Measurements from ENCODE around the gene ZNF524.

The ZNF524 gene

DNA sequence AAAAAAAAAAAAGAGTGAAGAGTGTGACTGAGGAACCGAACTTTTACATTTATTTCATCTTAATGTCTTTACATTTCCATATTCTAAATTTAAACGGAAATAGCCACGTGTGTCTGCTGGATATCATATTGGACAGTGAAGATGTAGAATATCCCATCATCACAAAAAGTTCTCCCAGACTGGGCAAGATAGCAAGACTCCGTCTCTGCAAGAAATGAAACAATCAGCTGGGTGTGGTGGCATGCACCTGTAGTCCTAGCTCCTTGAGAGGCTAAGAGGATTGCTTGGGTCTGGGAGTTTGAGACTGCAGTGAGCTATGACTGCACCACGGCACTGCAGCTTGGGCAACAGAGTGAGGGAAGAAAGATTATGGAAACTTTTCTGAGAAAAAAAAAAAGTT is 23.3 kb upstream of the ZNF524 start:
- Histone ChIP-seq H3K4me2 (no peak overlapping the region), H2AFZ (ENCODE audit: low read depth) (no peak overlapping the region), H3K9ac (no peak overlapping the region), H3K79me2 (ENCODE audit: insufficient read depth, low read depth) (no peaks in the 10 kb centered on the region), H3K4me1 (ENCODE audit: low read depth, poor library complexity, severe bottlenecking) (no peaks in the 10 kb centered on the region), H3K4me3 (IDR thresholded peaks at IDR 0.05; ENCODE audit: insufficient read depth, low read depth, low read length) (no peak overlapping the region), H4K20me1 (ENCODE audit: insufficient read depth) (no peaks in the 10 kb centered on the region), H3K27me3 (ENCODE audit: insufficient read depth, low read depth) (no peaks in the 10 kb centered on the region), H3K27ac (no peak overlapping the region), H3K36me3 (ENCODE audit: insufficient read depth) (no peaks in the 10 kb centered on the region)
- TF ChIP-seq, protein P1, sequence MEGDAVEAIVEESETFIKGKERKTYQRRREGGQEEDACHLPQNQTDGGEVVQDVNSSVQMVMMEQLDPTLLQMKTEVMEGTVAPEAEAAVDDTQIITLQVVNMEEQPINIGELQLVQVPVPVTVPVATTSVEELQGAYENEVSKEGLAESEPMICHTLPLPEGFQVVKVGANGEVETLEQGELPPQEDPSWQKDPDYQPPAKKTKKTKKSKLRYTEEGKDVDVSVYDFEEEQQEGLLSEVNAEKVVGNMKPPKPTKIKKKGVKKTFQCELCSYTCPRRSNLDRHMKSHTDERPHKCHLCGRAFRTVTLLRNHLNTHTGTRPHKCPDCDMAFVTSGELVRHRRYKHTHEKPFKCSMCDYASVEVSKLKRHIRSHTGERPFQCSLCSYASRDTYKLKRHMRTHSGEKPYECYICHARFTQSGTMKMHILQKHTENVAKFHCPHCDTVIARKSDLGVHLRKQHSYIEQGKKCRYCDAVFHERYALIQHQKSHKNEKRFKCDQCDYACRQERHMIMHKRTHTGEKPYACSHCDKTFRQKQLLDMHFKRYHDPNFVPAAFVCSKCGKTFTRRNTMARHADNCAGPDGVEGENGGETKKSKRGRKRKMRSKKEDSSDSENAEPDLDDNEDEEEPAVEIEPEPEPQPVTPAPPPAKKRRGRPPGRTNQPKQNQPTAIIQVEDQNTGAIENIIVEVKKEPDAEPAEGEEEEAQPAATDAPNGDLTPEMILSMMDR (conservative IDR thresholded peaks at IDR 0.05; ENCODE audit: low read depth, low read length), result no peak

DNA sequence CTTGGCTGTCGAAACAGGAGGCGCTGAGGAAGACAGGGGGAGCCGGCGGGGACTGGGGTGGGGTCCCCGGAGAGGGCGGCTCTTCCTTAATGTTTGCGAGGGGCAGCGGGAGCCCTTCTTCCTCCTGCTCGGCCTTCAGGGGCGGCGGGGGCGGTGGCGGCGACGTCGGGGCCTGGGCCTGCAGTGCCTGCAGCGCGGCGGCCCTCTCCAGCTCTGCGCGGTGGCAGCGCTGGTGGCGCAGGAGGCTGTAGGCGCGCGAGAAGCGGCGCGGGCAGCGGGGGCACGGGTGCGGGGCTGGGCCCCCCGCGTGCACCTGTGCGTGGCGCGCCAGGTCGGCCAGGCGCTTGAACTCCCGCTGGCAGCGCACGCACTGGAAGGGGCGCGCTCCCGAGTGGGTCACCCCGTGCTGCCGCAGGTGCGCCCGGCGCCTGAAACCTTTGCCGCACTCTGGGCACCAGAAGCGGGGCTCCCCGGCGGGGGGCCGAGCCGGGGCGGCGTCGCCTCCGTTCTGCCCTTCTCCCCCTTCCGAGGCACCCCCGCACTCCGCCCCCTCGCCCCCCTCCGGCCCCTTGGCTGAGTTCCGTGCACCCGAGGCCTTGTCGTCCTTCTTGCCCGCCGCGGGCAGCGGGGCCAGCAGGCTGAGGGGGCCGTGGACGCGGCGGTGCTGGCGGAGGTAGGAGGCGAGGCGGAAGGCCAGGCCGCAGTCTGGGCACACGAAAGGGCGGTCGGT is 21.9 kb upstream of the ZNF524 start:
- TF ChIP-seq, protein P1 (conservative IDR thresholded peaks at IDR 0.05; ENCODE audit: low read depth, low read length), result no peak
- no peak overlapping the region for H3K27ac ChIP-seq
- no peak overlapping the region for H3K9ac ChIP-seq
- no peaks in the 10 kb centered on the region for H3K79me2 ChIP-seq (ENCODE audit: insufficient read depth, low read depth)
- no peak overlapping the region for H3K4me2 ChIP-seq
- no peaks in the 10 kb centered on the region for H3K36me3 ChIP-seq (ENCODE audit: insufficient read depth)
- H4K20me1 ChIP-seq (ENCODE audit: insufficient read depth), result no peaks in the 10 kb centered on the region
- H3K27me3 ChIP-seq (ENCODE audit: insufficient read depth, low read depth), result peaks cover 4% of the 10 kb centered on the region; the same call in 1 of the 2 replicates
- H2AFZ ChIP-seq (ENCODE audit: low read depth), result no peak overlapping the region
- no peak overlapping the region for H3K4me3 ChIP-seq (IDR thresholded peaks at IDR 0.05; ENCODE audit: insufficient read depth, low read depth, low read length)
- no peaks in the 10 kb centered on the region for H3K4me1 ChIP-seq (ENCODE audit: low read depth, poor library complexity, severe bottlenecking)

DNA sequence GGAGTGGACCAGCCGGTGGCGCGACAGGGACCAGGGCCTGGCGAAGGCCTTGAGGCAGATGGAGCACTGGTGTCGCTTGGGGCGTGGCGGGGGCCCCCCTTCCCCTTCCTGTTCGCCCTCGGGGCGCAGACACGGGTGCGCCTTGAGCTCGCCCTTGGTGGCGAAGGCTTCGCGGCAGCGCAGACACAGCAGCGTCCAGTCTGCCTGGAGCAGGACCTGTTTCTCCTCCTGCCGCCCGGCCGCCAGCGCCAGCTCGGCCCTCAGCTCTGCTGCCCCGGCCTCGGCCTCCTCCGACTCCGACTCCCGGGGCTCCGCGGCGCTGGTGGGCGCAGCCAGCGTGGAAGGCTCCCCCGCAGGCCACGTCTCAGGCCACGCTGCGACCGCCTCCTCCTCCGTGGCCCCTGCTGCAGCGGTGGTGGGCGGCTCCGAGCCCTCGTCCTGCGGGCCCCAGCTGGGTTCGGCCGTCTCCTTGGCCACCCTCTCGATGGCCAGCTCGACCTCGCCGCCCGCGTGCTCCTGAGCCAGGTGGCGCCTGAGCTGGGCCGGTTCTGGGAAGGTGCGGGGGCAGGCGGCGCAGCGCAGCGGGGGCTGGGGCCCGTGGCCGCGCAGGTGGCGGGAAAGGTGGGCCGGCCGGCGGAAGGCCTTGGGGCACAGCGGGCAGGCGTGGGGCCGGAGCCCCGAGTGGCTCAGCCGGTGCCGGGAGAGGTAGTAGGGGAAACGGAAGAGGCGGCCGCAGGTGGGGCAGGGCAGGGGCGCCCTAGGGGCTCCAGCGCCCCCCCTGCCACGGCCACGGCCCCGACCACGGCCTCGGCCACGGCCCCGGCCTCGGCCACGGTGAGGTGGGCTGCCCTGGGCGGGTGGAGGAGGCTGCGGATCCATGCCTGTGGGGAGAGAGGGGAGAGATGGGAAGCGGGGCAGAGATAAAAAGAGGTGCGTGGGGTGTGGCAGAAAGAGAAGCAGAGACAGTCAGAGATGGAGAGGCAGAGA is 21.0 kb upstream of the ZNF524 start:
- no peak overlapping the region for H2AFZ ChIP-seq (ENCODE audit: low read depth)
- no peaks in the 10 kb centered on the region for H3K4me1 ChIP-seq (ENCODE audit: low read depth, poor library complexity, severe bottlenecking)
- peaks cover 4% of the 10 kb centered on the region; the same call in 1 of the 2 replicates for H3K27me3 ChIP-seq (ENCODE audit: insufficient read depth, low read depth)
- no peaks in the 10 kb centered on the region for H3K36me3 ChIP-seq (ENCODE audit: insufficient read depth)
- peak overlapping the region; percentile 54; the same call in 1 of the 2 replicates for H3K4me2 ChIP-seq
- TF ChIP-seq, protein P1 (conservative IDR thresholded peaks at IDR 0.05; ENCODE audit: low read depth, low read length), result no peak
- H3K27ac ChIP-seq, result no peak overlapping the region
- H3K4me3 ChIP-seq (IDR thresholded peaks at IDR 0.05; ENCODE audit: insufficient read depth, low read depth, low read length), result no peak overlapping the region
- no peak overlapping the region for H3K9ac ChIP-seq
- H4K20me1 ChIP-seq (ENCODE audit: insufficient read depth), result no peaks in the 10 kb centered on the region
- H3K79me2 ChIP-seq (ENCODE audit: insufficient read depth, low read depth), result no peaks in the 10 kb centered on the region

DNA sequence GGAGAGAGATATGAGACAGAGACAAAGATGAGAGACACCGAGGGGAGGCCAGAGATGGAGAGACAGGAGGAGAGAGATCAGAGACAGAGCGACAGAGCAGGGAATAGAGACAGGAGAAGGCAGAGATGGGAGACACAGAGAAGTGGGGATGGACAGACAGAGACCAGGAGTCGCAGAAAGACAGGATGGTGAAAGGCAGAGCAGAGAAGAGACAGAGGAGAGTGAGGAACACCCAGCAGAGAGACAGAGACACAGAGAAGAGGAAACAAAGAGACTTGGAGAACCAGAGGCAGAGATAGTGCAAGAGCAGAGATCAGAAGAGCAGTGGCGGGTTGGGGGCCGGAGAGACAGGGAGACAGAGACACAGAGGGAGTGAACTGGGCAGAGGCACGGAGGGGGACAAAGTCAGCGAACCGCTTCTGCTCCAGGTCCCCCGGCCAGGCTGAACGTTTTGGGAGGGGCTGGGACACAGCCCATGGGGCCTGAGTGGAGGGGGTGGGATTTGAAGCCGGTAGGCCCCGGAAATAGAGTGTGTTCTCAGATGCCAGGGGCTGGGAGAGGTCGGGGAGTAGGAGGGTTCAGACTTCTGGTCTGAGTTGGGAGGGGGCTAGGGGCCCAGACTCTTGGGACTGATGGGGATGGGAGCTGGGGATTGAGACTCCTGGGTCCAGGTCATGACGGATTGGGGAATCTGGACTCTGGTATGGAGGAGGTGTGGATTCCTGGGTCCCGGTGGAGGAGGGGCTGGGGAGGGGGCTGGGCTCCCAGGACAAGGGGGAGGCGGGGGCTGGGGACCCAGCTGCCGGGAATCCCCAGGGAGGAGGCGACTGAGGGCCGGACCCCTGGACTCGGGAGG is 20.1 kb upstream of the ZNF524 start:
- peak overlapping the region; percentile 54 for H3K4me2 ChIP-seq
- H3K4me3 ChIP-seq (IDR thresholded peaks at IDR 0.05; ENCODE audit: insufficient read depth, low read depth, low read length), result no peak overlapping the region
- H3K79me2 ChIP-seq (ENCODE audit: insufficient read depth, low read depth), result no peaks in the 10 kb centered on the region
- TF ChIP-seq, protein P1 (conservative IDR thresholded peaks at IDR 0.05; ENCODE audit: low read depth, low read length), result no peak
- H3K27me3 ChIP-seq (ENCODE audit: insufficient read depth, low read depth), result peaks cover 8% of the 10 kb centered on the region; the same call in 1 of the 2 replicates
- no peaks in the 10 kb centered on the region for H3K36me3 ChIP-seq (ENCODE audit: insufficient read depth)
- no peak overlapping the region for H3K27ac ChIP-seq
- H2AFZ ChIP-seq (ENCODE audit: low read depth), result peak overlapping the region; percentile 83
- H3K4me1 ChIP-seq (ENCODE audit: low read depth, poor library complexity, severe bottlenecking), result no peaks in the 10 kb centered on the region
- no peaks in the 10 kb centered on the region for H4K20me1 ChIP-seq (ENCODE audit: insufficient read depth)
- H3K9ac ChIP-seq, result peak overlapping the region; percentile 72; the same call in 1 of the 2 replicates

Data from KMS-11 (cell line).